ENCODE data around the gene TSPAN11.

Gene TSPAN11

DNA sequence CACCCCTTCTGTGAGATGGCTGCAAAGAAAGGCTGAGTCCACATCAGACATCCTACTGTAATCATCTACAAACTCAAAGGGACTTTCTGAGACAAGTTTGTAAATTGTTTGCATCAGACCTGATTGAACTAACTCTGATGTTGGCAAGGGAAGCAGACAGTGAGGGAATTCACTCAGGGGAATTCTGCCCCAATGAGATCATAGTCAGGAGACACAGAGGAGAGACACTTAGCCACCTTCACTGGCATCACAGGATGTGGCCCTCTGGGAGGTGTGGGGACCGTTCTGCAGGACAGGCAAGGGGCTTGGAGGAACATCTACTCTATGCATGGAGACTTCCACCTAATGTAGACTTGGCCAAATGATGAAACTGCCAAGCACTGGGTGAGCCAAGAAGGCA, 76.5 kb downstream of the TSPAN11 start:
- no peak for DNase-seq (ENCODE audit: extremely low spot score)
- ChIA-PET POLR2A (no interaction called here), CTCF (interaction anchor here (0.9 kb wide), 1 partner anchor 9 kb away, joined by 3 read pairs; no protein-coding TSS in a partner anchor)
- TF ChIP-seq, protein P1, sequence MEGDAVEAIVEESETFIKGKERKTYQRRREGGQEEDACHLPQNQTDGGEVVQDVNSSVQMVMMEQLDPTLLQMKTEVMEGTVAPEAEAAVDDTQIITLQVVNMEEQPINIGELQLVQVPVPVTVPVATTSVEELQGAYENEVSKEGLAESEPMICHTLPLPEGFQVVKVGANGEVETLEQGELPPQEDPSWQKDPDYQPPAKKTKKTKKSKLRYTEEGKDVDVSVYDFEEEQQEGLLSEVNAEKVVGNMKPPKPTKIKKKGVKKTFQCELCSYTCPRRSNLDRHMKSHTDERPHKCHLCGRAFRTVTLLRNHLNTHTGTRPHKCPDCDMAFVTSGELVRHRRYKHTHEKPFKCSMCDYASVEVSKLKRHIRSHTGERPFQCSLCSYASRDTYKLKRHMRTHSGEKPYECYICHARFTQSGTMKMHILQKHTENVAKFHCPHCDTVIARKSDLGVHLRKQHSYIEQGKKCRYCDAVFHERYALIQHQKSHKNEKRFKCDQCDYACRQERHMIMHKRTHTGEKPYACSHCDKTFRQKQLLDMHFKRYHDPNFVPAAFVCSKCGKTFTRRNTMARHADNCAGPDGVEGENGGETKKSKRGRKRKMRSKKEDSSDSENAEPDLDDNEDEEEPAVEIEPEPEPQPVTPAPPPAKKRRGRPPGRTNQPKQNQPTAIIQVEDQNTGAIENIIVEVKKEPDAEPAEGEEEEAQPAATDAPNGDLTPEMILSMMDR (IDR thresholded peaks at IDR 0.05; ENCODE audit: control extremely low read depth, extremely low read depth, low read depth, missing control alignments): no peak

DNA sequence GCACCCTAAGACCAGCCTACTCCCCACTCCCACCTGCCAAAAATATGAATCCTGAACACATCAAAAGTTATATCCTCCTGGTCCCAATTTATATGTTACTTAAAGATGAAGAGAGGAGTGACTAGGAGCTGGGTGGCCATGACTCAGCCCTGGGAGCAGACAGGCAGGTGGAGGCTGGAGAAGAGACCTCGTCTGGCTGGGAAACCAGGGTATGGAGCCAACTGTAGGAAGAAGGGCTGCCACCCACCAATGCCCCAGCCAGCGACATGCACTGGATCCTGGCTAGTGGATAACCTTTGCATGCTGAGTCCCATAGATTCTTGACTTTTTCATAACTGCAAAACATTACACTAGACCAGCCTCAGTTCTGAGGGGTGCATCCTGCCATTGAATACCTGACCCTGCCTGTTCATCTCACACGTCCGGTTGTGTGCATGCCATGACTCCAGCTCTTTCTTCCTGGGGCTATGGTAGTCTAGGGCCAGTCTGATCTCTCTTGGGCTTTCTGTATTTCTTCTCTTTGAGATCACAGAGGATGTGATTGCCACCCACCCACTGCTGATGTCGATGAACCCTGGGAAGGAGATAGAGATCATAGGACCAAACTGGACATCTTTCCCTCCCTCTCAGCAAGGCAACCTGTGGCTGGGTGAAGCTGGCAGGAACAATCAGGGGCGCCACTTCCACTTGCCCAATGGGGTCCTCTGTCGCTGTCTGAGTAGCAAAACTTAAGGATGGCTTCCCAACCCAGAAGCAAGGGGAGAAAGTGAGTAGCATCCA, 77.5 kb downstream of the TSPAN11 start:
- POLR2A ChIA-PET: no interaction called here
- DNase-seq (ENCODE audit: extremely low spot score): no peak
- TF ChIP-seq, protein P1 (IDR thresholded peaks at IDR 0.05; ENCODE audit: control extremely low read depth, extremely low read depth, low read depth, missing control alignments): no peak
- CTCF ChIA-PET: interaction anchor here (0.9 to 1.1 kb wide), 2 partner anchors 8 to 12 kb away, joined by 3 read pairs; no protein-coding TSS in a partner anchor

DNA sequence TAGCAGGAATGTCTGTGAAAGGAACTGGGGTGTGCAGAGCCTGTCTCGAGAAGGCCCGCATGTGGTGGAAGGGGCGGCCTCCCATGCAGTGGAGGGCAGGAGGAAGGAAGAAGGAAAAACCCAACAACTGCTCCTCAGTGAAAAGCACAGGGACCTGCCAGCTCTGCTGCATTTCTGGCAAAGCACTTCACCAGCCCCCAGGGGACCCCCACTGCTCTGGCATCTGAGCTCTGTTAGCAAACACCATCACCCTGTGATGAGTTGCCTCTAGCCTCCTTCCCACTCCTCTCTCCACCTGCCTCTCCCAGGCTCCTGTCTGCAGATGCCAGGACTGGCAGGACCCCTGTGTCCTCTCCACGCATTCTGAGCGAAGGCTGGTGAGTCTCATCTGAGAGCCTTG, 78.1 kb downstream of the TSPAN11 start:
- ChIA-PET CTCF (interaction anchor here (1.1 kb wide), 1 partner anchor 11 kb away, joined by 3 read pairs; no protein-coding TSS in a partner anchor), POLR2A (no interaction called here)
- no peak for DNase-seq (ENCODE audit: extremely low spot score)
- TF ChIP-seq, protein P1 (IDR thresholded peaks at IDR 0.05; ENCODE audit: control extremely low read depth, extremely low read depth, low read depth, missing control alignments): no peak

DNA sequence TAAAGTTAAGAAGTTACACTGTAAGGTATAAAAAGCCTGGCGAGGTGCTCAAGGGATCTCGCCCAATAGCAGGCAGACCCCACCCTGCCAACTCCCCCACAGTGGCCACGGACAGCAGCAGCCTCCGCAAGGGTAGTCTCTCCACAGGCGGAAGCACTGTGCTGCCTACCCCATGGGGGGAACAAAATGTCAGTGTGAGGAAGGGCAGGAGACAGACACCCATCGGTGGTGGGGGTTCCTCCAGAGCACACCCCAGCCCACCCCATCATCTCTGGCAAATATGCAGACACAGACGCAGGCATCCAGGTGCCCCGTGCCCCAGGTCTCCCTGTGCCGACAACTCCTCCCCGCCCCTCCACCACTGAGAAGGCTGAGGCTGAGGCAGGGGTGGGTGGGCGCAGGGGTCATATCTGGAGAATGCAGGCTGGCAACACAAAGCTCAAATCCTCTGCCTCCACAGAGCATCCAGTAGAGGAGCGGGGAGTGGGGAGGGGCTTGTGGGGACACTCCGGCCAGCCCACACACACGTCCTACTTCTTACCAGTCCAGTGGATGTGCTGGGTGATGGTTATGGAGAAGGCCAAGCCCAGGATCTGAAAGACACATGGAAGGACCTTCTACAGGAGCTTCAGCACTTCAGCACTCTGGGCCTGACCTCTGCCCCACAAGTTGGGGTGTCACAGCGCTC, 78.9 kb downstream of the TSPAN11 start:
- CTCF ChIA-PET: interaction anchor here (1.3 kb wide), 1 partner anchor 16 kb away, joined by 3 read pairs; no protein-coding TSS in a partner anchor
- TF ChIP-seq, protein P1 (IDR thresholded peaks at IDR 0.05; ENCODE audit: control extremely low read depth, extremely low read depth, low read depth, missing control alignments): no peak
- POLR2A ChIA-PET: no interaction called here
- DNase-seq (ENCODE audit: extremely low spot score): no peak

GRCh38 chr12:31005944-31006361, 79.4 kb downstream of the TSPAN11 start:
- no peak for DNase-seq (ENCODE audit: extremely low spot score)
- ChIA-PET CTCF (interaction anchor here (1.3 kb wide), 1 partner anchor 17 kb away, joined by 3 read pairs; no protein-coding TSS in a partner anchor), POLR2A (no interaction called here)

More at GRCh38 chr12:31005944-31006361, 79.4 kb downstream of the TSPAN11 start:
- TF ChIP-seq, protein P1 (IDR thresholded peaks at IDR 0.05; ENCODE audit: control extremely low read depth, extremely low read depth, low read depth, missing control alignments): no peak
